BLaER1 (cell line): ENCODE measurements around the gene PMVK.

Source experiments
- H3K27ac ChIP-seq: shearing (Covaris generic); formaldehyde crosslinking; 2 replicates; pipeline ENCODE4 v1.8.1; 2022
- H3K27me3 ChIP-seq: shearing (Covaris generic); formaldehyde crosslinking; 2 replicates; pipeline ENCODE4 v1.8.1; 2022
- H3K36me3 ChIP-seq: shearing (Covaris generic); formaldehyde crosslinking; 2 replicates; pipeline ENCODE4 v1.8.1; 2022
- H3K4me1 ChIP-seq: shearing (Covaris generic); formaldehyde crosslinking; 2 replicates; pipeline ENCODE4 v1.8.1; 2022
- H3K4me2 ChIP-seq: shearing (Covaris generic); formaldehyde crosslinking; 2 replicates; pipeline ENCODE4 v1.8.1; 2022
- H3K4me3 ChIP-seq: shearing (Covaris generic); formaldehyde crosslinking; 2 replicates; pipeline ENCODE4 v1.8.1; 2022
- H3K9ac ChIP-seq: shearing (Covaris generic); formaldehyde crosslinking; 2 replicates; pipeline ENCODE4 v1.8.1; 2022
- H3K9me3 ChIP-seq: shearing (Covaris generic); formaldehyde crosslinking; 2 replicates; pipeline ENCODE4 v1.8.1; 2022
- H4K20me1 ChIP-seq: shearing (Covaris generic); formaldehyde crosslinking; 2 replicates; pipeline ENCODE4 v1.8.1; 2022
- Cebpa-rat ChIP-seq: shearing (Covaris generic); IDR thresholded peaks from 2 replicates; pipeline ENCODE4 v1.8.1; 2022

The PMVK gene

GRCh38 chr1:154960446-154961136 lies 24.1 kb upstream of the PMVK start:
- Histone ChIP-seq H3K9me3 (no peaks in the 10 kb centered on the region), H3K9ac (peak overlapping the region; percentile 97), H3K4me1 (peaks cover 69% of the 10 kb centered on the region), H3K4me2 (peak overlapping the region; percentile 92), H3K27me3 (no peaks in the 10 kb centered on the region), H3K27ac (peak overlapping the region; percentile 98), H3K36me3 (peaks cover 53% of the 10 kb centered on the region), H4K20me1 (peaks cover 9% of the 10 kb centered on the region; the same call in 1 of the 2 replicates), H3K4me3 (peak overlapping the region; percentile 86)
- no peak for TF ChIP-seq Cebpa-rat

- Histone ChIP-seq H3K4me3 (no peak overlapping the region), H3K4me1 (peaks cover 73% of the 10 kb centered on the region), H3K4me2 (peak overlapping the region; percentile 39), H3K27ac (0 out of 2 replicates have a peak overlapping the region, but pooled peaks have one; percentile 32), H3K9ac (no peak overlapping the region), H4K20me1 (peaks cover 16% of the 10 kb centered on the region; the same call in 1 of the 2 replicates), H3K9me3 (no peaks in the 10 kb centered on the region), H3K36me3 (peaks cover 41% of the 10 kb centered on the region), H3K27me3 (no peaks in the 10 kb centered on the region)
- no peak for TF ChIP-seq Cebpa-rat
Measured at GRCh38 chr1:154959426-154959780, 22.9 kb upstream of the PMVK start.

- peaks cover 35% of the 10 kb centered on the region for H3K36me3 ChIP-seq
- H3K4me1 ChIP-seq, result peaks cover 73% of the 10 kb centered on the region
- H3K27ac ChIP-seq, result peak overlapping the region; percentile 32; the same call in 1 of the 2 replicates
- H3K9ac ChIP-seq, result no peak overlapping the region
- no peak for TF ChIP-seq Cebpa-rat
- H4K20me1 ChIP-seq, result peaks cover 21% of the 10 kb centered on the region
- H3K4me2 ChIP-seq, result peak overlapping the region; percentile 3; the same call in 1 of the 2 replicates
- no peak overlapping the region for H3K4me3 ChIP-seq
- no peaks in the 10 kb centered on the region for H3K9me3 ChIP-seq
- H3K27me3 ChIP-seq, result no peaks in the 10 kb centered on the region
Measured at GRCh38 chr1:154958681-154959425, 22.3 kb upstream of the PMVK start.

- no peak overlapping the region for H3K4me2 ChIP-seq
- H3K9me3 ChIP-seq, result no peaks in the 10 kb centered on the region
- peak overlapping the region; percentile 32; the same call in 1 of the 2 replicates for H3K27ac ChIP-seq
- peaks cover 27% of the 10 kb centered on the region for H3K36me3 ChIP-seq
- H4K20me1 ChIP-seq, result peaks cover 29% of the 10 kb centered on the region
- H3K27me3 ChIP-seq, result no peaks in the 10 kb centered on the region
- peaks cover 73% of the 10 kb centered on the region for H3K4me1 ChIP-seq
- no peak overlapping the region for H3K9ac ChIP-seq
- TF ChIP-seq Cebpa-rat, result no peak
- H3K4me3 ChIP-seq, result no peak overlapping the region
Measured at GRCh38 chr1:154958036-154958435, 21.5 kb upstream of the PMVK start.

GRCh38 chr1:154957091-154957657 lies 20.7 kb upstream of the PMVK start:
- Histone ChIP-seq H3K36me3 (peaks cover 25% of the 10 kb centered on the region), H3K4me3 (no peak overlapping the region), H3K4me2 (peak overlapping the region; percentile 99; the same call in 1 of the 2 replicates), H3K9ac (no peak overlapping the region; the same call in 1 of the 2 replicates), H4K20me1 (peaks cover 38% of the 10 kb centered on the region), H3K27me3 (no peaks in the 10 kb centered on the region), H3K4me1 (peaks cover 75% of the 10 kb centered on the region), H3K9me3 (no peaks in the 10 kb centered on the region), H3K27ac (peak overlapping the region; percentile 92; the same call in 1 of the 2 replicates)
- no peak for TF ChIP-seq Cebpa-rat

- Histone ChIP-seq H3K27me3 (no peaks in the 10 kb centered on the region), H3K27ac (peak overlapping the region; percentile 92), H3K4me1 (peaks cover 81% of the 10 kb centered on the region), H3K4me3 (peak overlapping the region; percentile 75), H3K36me3 (peaks cover 31% of the 10 kb centered on the region), H3K9me3 (no peaks in the 10 kb centered on the region), H4K20me1 (peaks cover 44% of the 10 kb centered on the region), H3K4me2 (peak overlapping the region; percentile 99), H3K9ac (peak overlapping the region; percentile 86)
- TF ChIP-seq Cebpa-rat, result no peak
Measured at GRCh38 chr1:154956544-154956941, 20.0 kb upstream of the PMVK start.

- no peaks in the 10 kb centered on the region for H3K27me3 ChIP-seq
- H3K36me3 ChIP-seq, result peaks cover 37% of the 10 kb centered on the region
- no peak for TF ChIP-seq Cebpa-rat
- H3K4me3 ChIP-seq, result peak within 1 kb of the TSS; percentile 75
- peak within 1 kb of the TSS; percentile 92 for H3K27ac ChIP-seq
- H3K9ac ChIP-seq, result peak within 1 kb of the TSS; percentile 86
- no peaks in the 10 kb centered on the region for H3K9me3 ChIP-seq
- peak within 1 kb of the TSS; percentile 99 for H3K4me2 ChIP-seq
- peaks cover 48% of the 10 kb centered on the region for H4K20me1 ChIP-seq
- H3K4me1 ChIP-seq, result peaks cover 88% of the 10 kb centered on the region
Measured at GRCh38 chr1:154955718-154956543, 19.4 kb upstream of the PMVK start, which contains the start of gene PBXIP1. Gene PBXIP1, minus strand, starts transcription at chr1:154956099. Its CDS starts 2,378 bp downstream, at chr1:154953721.

- peak overlapping the region; percentile 99 for H3K4me2 ChIP-seq
- peaks cover 88% of the 10 kb centered on the region for H3K4me1 ChIP-seq
- H4K20me1 ChIP-seq, result peaks cover 49% of the 10 kb centered on the region
- H3K27me3 ChIP-seq, result no peaks in the 10 kb centered on the region
- peak overlapping the region; percentile 92 for H3K27ac ChIP-seq
- H3K9me3 ChIP-seq, result no peaks in the 10 kb centered on the region
- peaks cover 44% of the 10 kb centered on the region for H3K36me3 ChIP-seq
- TF ChIP-seq Cebpa-rat, result no peak
- peak overlapping the region; percentile 75 for H3K4me3 ChIP-seq
- H3K9ac ChIP-seq, result peak overlapping the region; percentile 86
Measured at GRCh38 chr1:154955039-154955717, 18.7 kb upstream of the PMVK start.
